LNCaP clone FGC (cell line): ENCODE measurements around the gene GAPVD1.
"Not testable (repeated sequence)": the region's sequence is repeated elsewhere in the genome, so short reads cannot be mapped to it uniquely, and the experiment has no call there.

ENCODE experiments used
- DNase-seq: peaks from one replicate; pipeline ENCODE4 v3.0.0-alpha.2; 2011; ENCODE audit warnings: low read depth
- H3K4me3 ChIP-seq: 2 replicates; pipeline ENCODE4 v1.5.1; 2011; ENCODE audit warnings: mild to moderate bottlenecking, low read depth, low read length, control low read depth
- CTCF ChIP-seq: IDR thresholded peaks from 2 replicates; pipeline ENCODE4 v1.5.1; 2012; ENCODE audit warnings: mild to moderate bottlenecking; ENCODE audit not compliant: control insufficient read depth, insufficient read depth; ENCODE audit errors: extremely low read depth

The GAPVD1 gene

GRCh38 chr9:125235804-125236519, 25.7 kb upstream of the GAPVD1 start:
- H3K4me3 ChIP-seq, result no peak overlapping the region
- TF ChIP-seq CTCF, result no peak
- no peak for DNase-seq

- not testable (repeated sequence) for DNase-seq, H3K4me3 ChIP-seq
Measured at GRCh38 chr9:125236520-125237159, 25.0 kb upstream of the GAPVD1 start.

GRCh38 chr9:125238127-125238914, 23.3 kb upstream of the GAPVD1 start:
- H3K4me3 ChIP-seq, result no peak overlapping the region

GRCh38 chr9:125238915-125239446, 22.6 kb upstream of the GAPVD1 start:
- DNase-seq, result no peak
- H3K4me3 ChIP-seq, result peak overlapping the region; percentile 93
- TF ChIP-seq CTCF, result no peak

More at GRCh38 chr9:125238127-125238914, 23.3 kb upstream of the GAPVD1 start:
- no peak for TF ChIP-seq CTCF
- DNase-seq, result no peak

- no peak for TF ChIP-seq CTCF
- H3K4me3 ChIP-seq, result peak overlapping the region; percentile 93
- DNase-seq, result no peak
Measured at GRCh38 chr9:125239631-125240597, 21.7 kb upstream of the GAPVD1 start.

GRCh38 chr9:125240649-125240999, 21.0 kb upstream of the GAPVD1 start:
- DNase-seq, result no peak
- no peak for TF ChIP-seq CTCF
- peak overlapping the region; percentile 93 for H3K4me3 ChIP-seq
